TTC549 (cell line): Measurements from ENCODE around the gene SFXN3.

Experiments used
- FAIRE-seq: peaks from 2 replicates; lab custom pipeline; 2012; peaks lifted over from hg19 to GRCh38; lab: Jason Lieb, UNC

SFXN3 gene

DNA sequence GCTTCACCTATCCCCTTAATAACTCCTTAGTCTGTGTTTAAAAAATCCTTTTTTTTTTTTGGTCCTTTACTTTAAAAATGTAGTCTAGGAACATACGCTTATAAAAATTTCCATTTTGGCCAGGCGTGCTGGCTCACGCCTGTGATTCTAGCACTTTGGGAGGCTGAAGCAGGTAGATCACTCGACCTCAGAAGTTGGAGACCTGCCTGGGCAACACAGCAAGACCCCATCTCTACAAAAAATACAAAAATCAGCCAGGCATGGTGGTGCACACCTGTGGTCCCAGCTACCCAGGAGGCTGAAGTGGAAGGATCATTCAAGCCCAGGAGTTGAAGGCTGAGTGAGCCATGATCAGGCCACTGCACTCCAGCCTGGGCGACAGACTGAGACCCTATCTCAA, 45.6 kb downstream of the SFXN3 start:
- FAIRE-seq, result no peak

DNA sequence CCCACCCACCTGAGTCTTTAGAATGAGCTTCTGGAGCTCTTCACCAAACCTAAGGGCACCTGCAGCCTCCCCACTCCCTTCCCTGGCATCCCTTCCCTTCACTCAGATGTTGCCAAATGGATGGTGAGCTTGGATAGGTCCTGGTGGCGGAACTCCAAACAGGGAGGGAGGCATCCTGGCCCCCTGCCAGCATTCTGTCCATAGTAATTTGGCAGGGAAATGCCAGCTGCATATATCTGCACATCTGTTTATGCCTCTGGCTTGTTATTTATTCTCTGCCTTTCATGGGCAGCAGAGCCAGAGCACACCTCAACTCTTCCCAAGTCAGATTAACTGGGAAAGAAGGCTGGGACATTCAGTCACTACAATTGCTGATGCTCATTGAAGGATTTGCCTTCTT, 48.8 kb downstream of the SFXN3 start:
- no peak for FAIRE-seq

DNA sequence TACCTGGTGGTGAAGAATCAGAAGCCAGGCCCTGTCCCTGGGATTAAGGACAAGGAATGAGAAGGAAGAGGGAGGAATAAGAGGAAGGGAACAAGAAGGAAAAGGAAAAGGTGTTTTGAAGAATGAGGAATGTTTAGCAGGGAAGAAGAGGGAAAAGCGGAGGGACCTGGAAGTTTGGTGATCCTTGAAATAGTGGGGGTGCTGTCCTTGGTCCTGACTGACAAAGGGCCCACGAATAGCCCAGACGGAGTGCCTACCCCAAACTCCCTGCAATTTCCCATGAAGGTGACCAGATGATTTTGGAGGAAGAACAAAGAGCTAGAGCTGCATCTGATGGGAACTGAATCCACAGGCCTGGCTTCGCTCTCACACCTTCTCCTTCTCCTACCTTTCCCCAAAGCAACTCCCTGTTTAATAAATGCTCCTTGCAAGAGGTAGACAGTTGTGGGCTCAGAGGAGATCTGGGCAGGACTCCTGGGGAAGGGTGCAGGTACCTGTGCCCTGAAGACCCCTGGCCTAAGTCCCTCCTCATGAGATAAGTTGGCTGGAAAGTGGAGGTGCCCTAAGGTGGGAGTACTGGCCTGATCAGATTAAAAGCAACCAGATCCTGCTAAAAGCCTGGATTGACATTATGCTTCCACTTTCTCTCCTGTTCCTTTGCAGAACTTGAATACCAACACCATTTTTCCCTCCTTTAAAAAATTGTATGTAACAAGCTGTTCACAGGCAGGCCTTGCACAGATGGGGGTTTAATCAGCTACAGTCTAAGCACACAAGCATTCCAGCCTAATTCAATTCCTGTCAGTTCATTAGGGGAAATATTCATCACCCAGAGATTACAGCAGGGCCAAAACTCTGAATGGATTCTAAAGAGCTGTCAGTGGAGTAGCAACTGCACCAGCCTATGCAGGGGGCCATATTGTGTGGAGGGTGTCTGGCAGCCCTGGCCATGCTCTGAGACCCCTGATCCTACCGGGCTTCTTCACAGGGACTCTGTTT, 50.2 kb downstream of the SFXN3 start:
- FAIRE-seq, result no peak

DNA sequence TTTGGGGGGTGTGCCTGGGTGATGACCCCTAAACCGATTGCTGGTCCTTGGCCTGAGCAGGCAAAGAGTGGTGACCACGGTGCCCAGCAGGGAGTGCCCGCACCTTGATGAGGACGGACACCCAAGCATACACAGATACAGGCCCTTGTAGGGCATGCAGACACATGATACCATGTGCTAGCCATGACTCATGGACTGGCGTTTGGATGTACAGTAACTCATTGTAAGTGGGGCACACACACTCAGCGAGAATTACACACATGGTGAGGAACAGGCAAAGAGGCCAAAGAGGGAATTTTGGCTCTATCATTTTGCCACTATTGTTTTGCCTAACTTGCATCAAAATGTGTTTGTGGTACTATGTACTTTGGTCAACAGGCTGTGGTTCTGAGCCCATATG, 54.8 kb downstream of the SFXN3 start:
- FAIRE-seq, result no peak

DNA sequence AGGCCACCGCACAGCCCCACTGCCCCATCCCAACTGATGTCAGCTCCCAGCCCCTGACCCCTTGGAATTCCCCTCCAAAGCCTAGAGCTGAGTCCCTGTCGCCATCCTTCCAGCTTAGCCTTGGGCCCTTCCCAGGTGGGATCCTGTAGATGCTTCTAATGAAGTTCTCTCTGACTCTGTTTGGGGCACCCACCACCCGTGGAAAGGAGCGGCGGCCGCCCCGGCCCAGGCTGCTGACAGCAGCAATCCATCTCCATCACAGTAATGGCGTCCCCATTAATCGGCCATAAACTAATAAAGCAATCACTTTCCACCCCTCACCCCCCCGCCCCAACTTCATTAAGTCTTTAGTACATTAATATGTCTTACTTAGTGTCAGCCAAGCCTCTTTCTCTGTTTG, 56.3 kb downstream of the SFXN3 start:
- no peak for FAIRE-seq

DNA sequence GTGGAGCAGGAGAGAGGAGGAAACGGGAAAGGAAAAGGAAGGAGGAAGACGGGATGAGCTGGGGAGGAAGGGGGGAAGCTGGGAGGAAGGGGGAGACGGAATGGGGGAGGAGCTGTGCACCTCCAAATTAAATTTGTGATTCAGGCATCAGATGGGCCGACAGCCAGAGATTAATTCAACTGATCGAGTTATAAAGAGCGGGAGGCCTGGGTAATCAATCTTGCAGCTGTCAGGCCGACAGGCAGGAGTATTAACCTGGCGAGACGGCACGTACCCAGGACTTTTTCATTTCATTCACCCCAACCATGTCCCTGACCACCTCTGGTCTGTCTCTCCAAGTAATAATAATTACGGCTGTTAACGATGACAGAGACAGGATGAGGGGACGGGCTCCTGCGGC, 56.9 kb downstream of the SFXN3 start:
- no peak for FAIRE-seq

DNA sequence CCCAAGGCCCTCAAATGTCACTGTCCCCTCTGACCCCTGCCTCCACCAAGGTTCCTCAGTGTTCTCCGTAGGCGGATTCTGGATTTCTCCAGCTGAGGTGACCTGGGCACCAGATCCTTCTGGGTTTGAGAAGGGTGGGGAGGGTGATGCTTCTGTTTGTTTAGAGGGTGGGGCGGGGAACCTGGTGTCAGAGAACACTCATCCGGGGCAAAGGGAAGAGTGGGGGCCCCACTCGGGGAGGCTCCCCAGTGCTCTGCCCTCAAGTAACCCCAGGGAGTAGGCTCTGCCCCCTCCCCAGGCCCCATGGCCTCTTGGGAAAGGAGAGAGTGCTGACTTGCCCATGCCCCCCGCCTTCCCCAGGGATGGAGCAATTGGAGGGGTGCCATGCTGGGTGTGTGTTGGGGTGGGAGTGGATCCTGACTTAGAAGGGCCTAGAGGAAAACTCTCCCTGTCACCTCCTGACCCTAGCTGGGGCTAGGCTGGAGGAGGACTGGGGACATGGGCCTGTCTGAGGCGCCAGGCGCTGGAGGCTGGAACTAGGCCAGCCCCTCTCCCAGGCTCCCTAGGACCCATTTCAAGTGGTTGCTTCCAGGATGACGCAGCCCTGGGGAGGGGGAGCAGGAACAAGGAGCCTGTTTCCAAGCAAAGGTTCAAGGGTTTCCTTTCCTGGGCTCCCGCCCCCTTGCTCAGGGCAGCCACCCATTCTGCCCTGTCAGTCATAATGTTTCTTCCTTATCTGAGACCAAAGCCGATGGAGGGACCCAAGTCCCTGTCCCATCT, 58.7 kb downstream of the SFXN3 start:
- no peak for FAIRE-seq

DNA sequence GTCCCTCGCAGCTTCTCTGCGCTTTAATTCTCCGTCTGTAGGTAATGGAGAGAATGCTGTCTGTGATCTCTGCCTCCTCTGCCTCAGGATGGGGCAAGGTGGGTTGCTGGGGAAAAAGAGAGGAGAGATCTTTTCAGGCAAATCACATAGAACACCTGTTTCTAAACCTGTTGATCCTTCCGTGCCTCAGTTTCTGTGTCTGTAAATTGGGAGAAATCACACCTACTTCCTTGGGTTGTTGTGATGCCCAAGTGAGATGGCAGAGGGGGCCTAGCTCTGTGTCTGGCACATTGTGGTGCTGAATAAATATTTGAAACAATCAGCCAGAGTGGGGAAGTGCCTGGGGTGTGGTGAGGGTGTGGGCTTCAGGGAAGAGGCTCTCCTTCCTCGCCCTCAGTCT, 59.6 kb downstream of the SFXN3 start:
- no peak for FAIRE-seq
